ENCODE measurements around the gene TMEM92. TPM values are rescaled to one million over a fixed set of nuclear protein-coding genes. Genes with fewer than 3 reads are reported as not detected.
"Not testable (repeated sequence)": the region's sequence is repeated elsewhere in the genome, so short reads cannot be mapped to it uniquely, and the experiment has no call there.

The TMEM92 gene
- total RNA-seq, 4 donors from 2014 or later: 0.16 TPM; not detected in 3

DNA sequence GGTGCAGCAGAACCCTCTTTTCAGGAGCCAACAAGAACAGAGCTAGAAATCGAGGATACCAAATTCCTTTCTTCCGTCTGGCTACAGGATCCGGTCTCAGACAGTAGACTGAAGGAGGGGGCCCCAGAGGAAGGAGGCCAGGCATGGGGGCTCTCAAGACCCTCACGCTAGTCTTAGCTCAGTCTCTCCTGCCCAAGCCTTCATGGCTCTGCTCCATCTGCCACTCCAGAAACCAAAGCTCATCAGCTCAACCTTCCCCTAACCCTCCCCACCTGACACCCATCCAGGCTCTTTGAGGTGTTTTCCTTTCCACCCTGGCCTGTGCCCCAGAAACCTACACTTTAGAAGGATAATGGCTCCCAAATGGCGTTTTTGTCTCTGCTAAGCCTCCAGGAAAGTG is 6.2 kb upstream of the TMEM92 start:
- Histone ChIP-seq H3K4me1 (peaks cover 0 to 80% (median 32%) of the 10 kb centered on the region in 3 donors), H3K9me3 (no peaks in the 10 kb centered on the region), H3K27ac (no peak overlapping the region), H3K4me3 (no peak overlapping the region), H3K36me3 (no peaks in the 10 kb centered on the region), H3K27me3 (no peaks in the 10 kb centered on the region)
- no peak for TF ChIP-seq POLR2A (IDR thresholded peaks at IDR 0.05)
- no peak for TF ChIP-seq POLR2AphosphoS5 (IDR thresholded peaks at IDR 0.05)
- TF ChIP-seq EP300 (IDR thresholded peaks at IDR 0.05): no peak
- TF ChIP-seq, protein P1, sequence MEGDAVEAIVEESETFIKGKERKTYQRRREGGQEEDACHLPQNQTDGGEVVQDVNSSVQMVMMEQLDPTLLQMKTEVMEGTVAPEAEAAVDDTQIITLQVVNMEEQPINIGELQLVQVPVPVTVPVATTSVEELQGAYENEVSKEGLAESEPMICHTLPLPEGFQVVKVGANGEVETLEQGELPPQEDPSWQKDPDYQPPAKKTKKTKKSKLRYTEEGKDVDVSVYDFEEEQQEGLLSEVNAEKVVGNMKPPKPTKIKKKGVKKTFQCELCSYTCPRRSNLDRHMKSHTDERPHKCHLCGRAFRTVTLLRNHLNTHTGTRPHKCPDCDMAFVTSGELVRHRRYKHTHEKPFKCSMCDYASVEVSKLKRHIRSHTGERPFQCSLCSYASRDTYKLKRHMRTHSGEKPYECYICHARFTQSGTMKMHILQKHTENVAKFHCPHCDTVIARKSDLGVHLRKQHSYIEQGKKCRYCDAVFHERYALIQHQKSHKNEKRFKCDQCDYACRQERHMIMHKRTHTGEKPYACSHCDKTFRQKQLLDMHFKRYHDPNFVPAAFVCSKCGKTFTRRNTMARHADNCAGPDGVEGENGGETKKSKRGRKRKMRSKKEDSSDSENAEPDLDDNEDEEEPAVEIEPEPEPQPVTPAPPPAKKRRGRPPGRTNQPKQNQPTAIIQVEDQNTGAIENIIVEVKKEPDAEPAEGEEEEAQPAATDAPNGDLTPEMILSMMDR (IDR thresholded peaks at IDR 0.05): no peak
- no peak for ATAC-seq
- 67% methylated on average over 1 to 3 of the region's 5 CpGs for WGBS, 2 donors (ENCODE audit: low coverage in 1 of 2)

DNA sequence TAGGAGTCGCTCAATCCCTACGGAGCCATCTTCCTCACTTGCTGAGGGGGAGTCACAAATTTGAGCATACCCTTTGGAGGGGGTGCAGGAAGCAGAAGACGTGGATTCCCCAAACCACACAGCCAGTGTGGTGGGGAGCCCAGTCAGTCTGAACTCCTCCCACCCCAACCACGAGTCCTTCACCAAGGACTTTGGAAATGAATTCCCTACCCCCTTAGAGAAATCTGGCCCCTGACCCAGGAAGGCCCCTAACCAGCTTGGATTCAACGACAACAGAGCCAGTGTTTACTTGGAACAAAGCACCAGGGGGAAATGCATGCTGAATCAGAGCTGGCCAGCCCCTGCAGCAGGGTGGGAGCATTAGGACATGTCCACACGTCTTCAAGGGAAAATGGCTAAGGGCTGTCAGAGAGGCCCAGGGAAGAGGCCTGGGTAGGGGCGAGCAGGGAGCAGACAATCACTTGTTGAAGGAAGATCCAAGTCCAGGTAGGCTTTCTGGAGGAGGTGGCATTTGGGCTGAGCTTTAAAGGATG is 5.5 kb upstream of the TMEM92 start:
- H3K27ac ChIP-seq: no peak overlapping the region
- WGBS, 2 donors (ENCODE audit: low coverage in 1 of 2): 56 to 61% methylated on average over 2 to 3 of the region's 7 CpGs
- TF ChIP-seq EP300 (IDR thresholded peaks at IDR 0.05) (no peak), POLR2AphosphoS5 (IDR thresholded peaks at IDR 0.05) (no peak), POLR2A (IDR thresholded peaks at IDR 0.05) (no peak)
- TF ChIP-seq, protein P1 (IDR thresholded peaks at IDR 0.05): no peak
- H3K4me1 ChIP-seq: peaks cover 0 to 83% (median 32%) of the 10 kb centered on the region in 3 donors
- H3K27me3 ChIP-seq: peaks cover 2% of the 10 kb centered on the region
- ATAC-seq: no peak
- H3K4me3 ChIP-seq: no peak overlapping the region
- no peaks in the 10 kb centered on the region for H3K9me3 ChIP-seq
- H3K36me3 ChIP-seq: no peaks in the 10 kb centered on the region

DNA sequence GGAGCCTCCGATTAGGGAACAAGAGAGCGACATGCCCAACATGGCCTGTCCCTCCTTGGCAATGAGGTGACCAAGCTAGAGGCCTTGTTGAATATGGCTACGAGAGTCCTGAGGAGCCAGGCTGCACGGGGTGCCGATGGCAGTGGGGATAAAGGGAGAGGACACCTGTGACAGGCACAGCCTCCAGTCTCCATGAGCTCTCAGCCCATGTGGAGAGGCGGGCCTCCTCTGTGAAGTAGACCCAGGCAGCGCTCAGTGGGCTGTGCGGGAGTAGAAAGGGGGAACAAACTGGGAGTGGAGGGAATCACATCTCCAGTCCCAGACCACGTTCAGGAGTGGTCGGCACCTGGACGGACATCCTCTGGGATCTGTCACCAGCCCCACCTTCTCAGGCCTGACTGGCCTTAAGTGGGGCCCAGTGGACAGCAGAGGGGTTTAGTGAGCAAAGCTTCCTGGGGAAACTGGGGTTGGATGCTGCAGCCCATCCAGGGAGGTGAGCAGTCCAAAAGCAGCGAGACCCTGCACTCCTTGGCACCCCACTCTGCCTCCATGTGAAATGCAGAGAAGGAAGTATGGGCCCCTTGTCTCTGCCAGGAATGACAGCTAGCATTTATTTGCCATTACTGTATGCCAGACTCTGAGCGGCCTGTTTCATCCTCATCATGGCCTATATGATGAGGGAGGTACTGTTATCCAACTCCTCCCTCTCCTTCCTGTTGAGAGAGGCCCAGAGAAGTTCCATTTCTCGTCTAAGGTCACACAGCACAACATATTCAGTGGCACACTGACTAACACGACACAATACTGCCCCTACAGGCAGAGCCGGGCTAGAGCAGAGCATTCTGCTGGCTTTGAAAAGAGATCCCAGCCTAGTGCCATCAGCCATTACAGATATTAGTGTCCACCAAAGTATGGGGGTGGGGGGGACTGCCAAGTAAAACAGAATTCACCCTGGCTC is 4.5 kb upstream of the TMEM92 start:
- WGBS, 2 donors (ENCODE audit: low coverage in 1 of 2): 60 to 63% methylated on average over 9 of the region's 16 CpGs
- Histone ChIP-seq H3K4me1 (peaks cover 0 to 78% (median 27%) of the 10 kb centered on the region in 3 donors), H3K27me3 (peaks cover 10% of the 10 kb centered on the region), H3K9me3 (no peaks in the 10 kb centered on the region), H3K27ac (peak overlapping the region in 3 of 4 donors; percentile 56 to 59 (median 57)), H3K36me3 (no peaks in the 10 kb centered on the region), H3K4me3 (no peak overlapping the region)
- ATAC-seq: peak; percentile 57
- no peak for TF ChIP-seq POLR2AphosphoS5 (IDR thresholded peaks at IDR 0.05)
- TF ChIP-seq, protein P1 (IDR thresholded peaks at IDR 0.05): peak in 3 of 4 experiments; percentile 78 to 82 (median 80)

DNA sequence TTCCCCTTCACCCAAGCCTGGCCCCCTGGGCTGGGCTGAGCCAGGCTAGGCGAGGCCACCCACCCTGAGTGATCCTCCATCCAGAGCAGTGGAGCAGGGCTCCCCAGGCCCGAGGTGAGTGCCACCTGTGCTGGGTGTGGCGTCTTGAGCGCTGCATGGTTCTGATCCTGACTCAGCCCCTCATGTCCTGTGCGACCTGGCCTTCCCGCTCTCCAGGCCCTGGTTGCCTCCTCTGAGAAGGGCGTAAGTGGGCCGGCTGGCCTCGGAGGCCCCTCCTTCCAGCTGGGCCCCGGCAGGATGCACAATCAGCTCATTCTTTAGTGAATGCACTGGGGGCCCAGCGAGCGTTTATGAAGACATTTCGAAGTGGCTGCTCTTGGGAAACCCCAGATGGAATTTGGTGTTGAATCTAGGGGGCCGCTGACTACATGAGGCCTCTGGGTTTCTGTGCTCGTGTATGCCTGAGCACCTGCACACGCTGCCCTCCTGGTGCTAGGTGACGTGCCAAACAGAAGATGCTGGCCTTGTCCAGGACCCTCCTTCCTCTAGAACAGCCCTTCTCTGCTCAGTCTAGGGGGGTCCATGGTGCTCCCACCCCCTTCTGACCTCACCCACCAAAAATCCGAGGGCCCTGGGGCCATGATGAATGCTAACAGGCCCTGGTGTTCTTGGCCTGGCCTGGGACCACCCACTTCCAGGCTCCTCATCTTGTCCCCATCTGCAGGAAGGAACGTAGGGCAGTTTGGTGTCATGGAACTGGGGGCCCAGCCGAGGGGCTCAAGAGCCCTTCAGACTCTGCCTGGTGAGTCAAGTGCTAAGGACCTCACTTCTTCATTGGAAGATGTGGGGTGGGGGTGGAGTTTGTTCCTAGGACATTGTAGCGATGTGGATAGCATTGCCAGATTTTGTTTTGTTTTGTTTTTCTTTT is 3.6 kb upstream of the TMEM92 start:
- H3K4me1 ChIP-seq: peaks cover 0 to 70% (median 27%) of the 10 kb centered on the region in 3 donors
- H3K9me3 ChIP-seq: no peaks in the 10 kb centered on the region
- peaks cover 10% of the 10 kb centered on the region for H3K27me3 ChIP-seq
- H3K4me3 ChIP-seq: no peak overlapping the region
- TF ChIP-seq, protein P1 (IDR thresholded peaks at IDR 0.05): no peak
- TF ChIP-seq POLR2A (IDR thresholded peaks at IDR 0.05): no peak
- TF ChIP-seq POLR2AphosphoS5 (IDR thresholded peaks at IDR 0.05): no peak
- no peak for TF ChIP-seq EP300 (IDR thresholded peaks at IDR 0.05)
- peak overlapping the region in 3 of 4 donors; percentile 56 to 59 (median 57) for H3K27ac ChIP-seq
- 73 to 79% methylated on average over 2 to 6 of the region's 21 CpGs for WGBS, 2 donors (ENCODE audit: low coverage in 1 of 2)
- ATAC-seq: peak; percentile 20
- no peaks in the 10 kb centered on the region for H3K36me3 ChIP-seq

DNA sequence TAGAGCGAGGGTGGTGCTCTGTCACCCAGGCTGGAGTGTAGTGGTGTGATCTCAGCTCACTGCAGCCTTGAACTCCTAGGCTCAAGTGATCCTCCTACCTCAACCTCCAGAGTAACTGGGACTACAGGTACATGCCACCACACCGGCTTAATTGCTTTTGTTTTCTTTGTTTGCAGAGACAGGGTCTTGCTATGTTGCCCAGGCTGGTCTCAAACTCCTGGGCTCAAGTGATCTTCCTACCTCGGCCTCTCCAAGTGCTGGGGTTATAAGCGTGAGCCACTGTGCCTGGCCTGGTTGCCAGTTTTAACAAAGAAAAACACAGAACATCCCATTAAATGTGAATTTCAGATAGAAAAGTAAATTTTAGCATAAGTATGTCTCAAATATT is 2.9 kb upstream of the TMEM92 start:
- ATAC-seq, H3K36me3 ChIP-seq, H3K4me3 ChIP-seq, H3K9me3 ChIP-seq, H3K27me3 ChIP-seq: not testable (repeated sequence)
- Histone ChIP-seq H3K27ac (peak overlapping the region in 1 of 4 donors; percentile 59), H3K4me1 (peaks cover 0 to 63% (median 22%) of the 10 kb centered on the region in 3 donors)
- WGBS, 2 donors (ENCODE audit: low coverage in 1 of 2): 76 to 93% methylated on average over 3 to 4 of the region's 4 CpGs
